ENCODE results near the gene GPR63. TPM values are rescaled to one million over a fixed set of nuclear protein-coding genes. Genes with fewer than 3 reads are reported as not detected.

GPR63 gene
- total RNA-seq, 4 donors from 2014 or later: 0.38 to 4.1 (median 0.80) TPM

GRCh38 chr6:96821034-96821433, 16.2 kb downstream of the GPR63 start:
- H3K9me3 ChIP-seq: no peaks in the 10 kb centered on the region
- H3K27ac ChIP-seq: no peak overlapping the region
- TF ChIP-seq, protein P1, sequence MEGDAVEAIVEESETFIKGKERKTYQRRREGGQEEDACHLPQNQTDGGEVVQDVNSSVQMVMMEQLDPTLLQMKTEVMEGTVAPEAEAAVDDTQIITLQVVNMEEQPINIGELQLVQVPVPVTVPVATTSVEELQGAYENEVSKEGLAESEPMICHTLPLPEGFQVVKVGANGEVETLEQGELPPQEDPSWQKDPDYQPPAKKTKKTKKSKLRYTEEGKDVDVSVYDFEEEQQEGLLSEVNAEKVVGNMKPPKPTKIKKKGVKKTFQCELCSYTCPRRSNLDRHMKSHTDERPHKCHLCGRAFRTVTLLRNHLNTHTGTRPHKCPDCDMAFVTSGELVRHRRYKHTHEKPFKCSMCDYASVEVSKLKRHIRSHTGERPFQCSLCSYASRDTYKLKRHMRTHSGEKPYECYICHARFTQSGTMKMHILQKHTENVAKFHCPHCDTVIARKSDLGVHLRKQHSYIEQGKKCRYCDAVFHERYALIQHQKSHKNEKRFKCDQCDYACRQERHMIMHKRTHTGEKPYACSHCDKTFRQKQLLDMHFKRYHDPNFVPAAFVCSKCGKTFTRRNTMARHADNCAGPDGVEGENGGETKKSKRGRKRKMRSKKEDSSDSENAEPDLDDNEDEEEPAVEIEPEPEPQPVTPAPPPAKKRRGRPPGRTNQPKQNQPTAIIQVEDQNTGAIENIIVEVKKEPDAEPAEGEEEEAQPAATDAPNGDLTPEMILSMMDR (IDR thresholded peaks at IDR 0.05): no peak
- TF ChIP-seq POLR2A (IDR thresholded peaks at IDR 0.05): no peak

GRCh38 chr6:96816301-96816817, 20.9 kb downstream of the GPR63 start:
- TF ChIP-seq POLR2A (IDR thresholded peaks at IDR 0.05): no peak
- TF ChIP-seq, protein P1 (IDR thresholded peaks at IDR 0.05): no peak
- Histone ChIP-seq H3K9me3 (no peaks in the 10 kb centered on the region), H3K4me3 (no peak overlapping the region), H3K27me3 (no peaks in the 10 kb centered on the region), H3K27ac (no peak overlapping the region), H3K36me3 (no peaks in the 10 kb centered on the region), H3K4me1 (no peaks in the 10 kb centered on the region)
- DNase-seq: no peak

More at GRCh38 chr6:96821034-96821433, 16.2 kb downstream of the GPR63 start:
- H3K36me3 ChIP-seq: no peaks in the 10 kb centered on the region
- H3K4me3 ChIP-seq: no peak overlapping the region
- no peaks in the 10 kb centered on the region for H3K27me3 ChIP-seq
- DNase-seq: no peak
- no peaks in the 10 kb centered on the region for H3K4me1 ChIP-seq

GRCh38 chr6:96814625-96815024, 22.7 kb downstream of the GPR63 start:
- H3K27me3 ChIP-seq: no peaks in the 10 kb centered on the region
- TF ChIP-seq POLR2A (IDR thresholded peaks at IDR 0.05): no peak
- TF ChIP-seq, protein P1 (IDR thresholded peaks at IDR 0.05): no peak
- no peak overlapping the region for H3K27ac ChIP-seq
- H3K4me1 ChIP-seq: no peaks in the 10 kb centered on the region
- DNase-seq: no peak
- H3K36me3 ChIP-seq: no peaks in the 10 kb centered on the region
- no peaks in the 10 kb centered on the region for H3K9me3 ChIP-seq
- no peak overlapping the region for H3K4me3 ChIP-seq

DNA sequence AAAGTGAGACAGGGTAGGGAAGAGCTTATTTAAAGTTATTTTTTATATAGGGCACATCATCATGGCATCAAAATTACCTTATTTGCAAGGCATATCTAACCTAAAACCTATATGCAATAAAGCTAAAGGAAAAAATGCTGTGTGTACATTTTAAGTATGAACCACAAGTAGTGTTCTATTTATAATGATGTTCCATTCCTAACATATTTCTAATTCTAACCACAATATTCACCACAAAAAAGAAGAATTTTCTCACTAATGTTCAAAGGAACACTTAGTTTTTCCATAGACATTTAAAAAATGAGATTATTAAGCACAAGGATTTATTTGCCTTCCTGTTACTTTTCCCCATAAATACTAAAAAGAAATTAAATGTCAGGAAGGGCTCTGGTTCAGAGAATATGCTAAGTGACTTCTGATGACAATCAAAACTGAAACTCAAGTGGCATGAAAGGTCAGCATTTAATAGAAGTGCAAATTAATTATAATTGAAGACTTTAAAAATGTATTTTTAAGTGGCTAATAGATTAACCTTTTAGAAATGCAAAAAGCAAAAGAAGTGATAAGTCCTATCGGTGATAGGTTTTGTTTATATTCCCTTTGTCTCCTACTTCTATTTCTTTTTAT, 25.1 kb downstream of the GPR63 start:
- Histone ChIP-seq H3K4me1 (no peaks in the 10 kb centered on the region), H3K9me3 (no peaks in the 10 kb centered on the region), H3K4me3 (no peak overlapping the region), H3K36me3 (no peaks in the 10 kb centered on the region), H3K27me3 (no peaks in the 10 kb centered on the region), H3K27ac (no peak overlapping the region)
- DNase-seq: no peak
- TF ChIP-seq POLR2A (IDR thresholded peaks at IDR 0.05): no peak
- TF ChIP-seq, protein P1 (IDR thresholded peaks at IDR 0.05): no peak

DNA sequence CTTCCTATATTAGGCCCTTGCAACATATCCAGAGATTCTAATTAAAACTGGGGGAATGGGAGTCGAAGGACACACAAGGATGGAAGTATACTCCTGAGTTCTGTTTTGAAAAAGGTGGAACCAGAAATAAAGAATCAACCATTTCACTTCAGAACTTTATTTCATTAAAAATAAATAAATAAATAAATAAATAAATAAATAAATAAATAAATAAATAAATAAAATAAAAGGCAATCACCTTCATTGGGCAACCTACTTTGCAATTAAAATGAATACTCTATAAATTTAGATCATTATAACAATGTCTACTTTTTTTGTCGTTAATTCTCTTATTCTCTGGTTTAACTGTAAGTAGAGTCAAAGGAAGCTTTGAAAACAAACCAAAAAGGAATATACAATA, 25.6 kb downstream of the GPR63 start:
- H3K27ac ChIP-seq: no peak overlapping the region
- H3K36me3 ChIP-seq: no peaks in the 10 kb centered on the region
- H3K4me1 ChIP-seq: no peaks in the 10 kb centered on the region
- no peak for DNase-seq
- H3K27me3 ChIP-seq: no peaks in the 10 kb centered on the region
- no peak overlapping the region for H3K4me3 ChIP-seq
- no peaks in the 10 kb centered on the region for H3K9me3 ChIP-seq
- TF ChIP-seq POLR2A (IDR thresholded peaks at IDR 0.05): no peak
- TF ChIP-seq, protein P1 (IDR thresholded peaks at IDR 0.05): no peak
